ENCODE data around the gene USP51.
"Not testable (repeated sequence)": the region's sequence is repeated elsewhere in the genome, so short reads cannot be mapped to it uniquely, and the experiment has no call there.

GRCh38 chrX:55508410-55509152 is 18.9 kb upstream of the USP51 start:
- not testable (repeated sequence) for TF ChIP-seq ZFP30 (CRISPR knock-in tag; IDR thresholded peaks at IDR 0.05); PATZ1 (CRISPR knock-in tag; IDR thresholded peaks at IDR 0.05; ENCODE audit: borderline replicate concordance); ZC3H10 (CRISPR knock-in tag; IDR thresholded peaks at IDR 0.05); ARNTL (CRISPR knock-in tag; IDR thresholded peaks at IDR 0.05; ENCODE audit: borderline replicate concordance, low read depth); SNAI2 (CRISPR knock-in tag; IDR thresholded peaks at IDR 0.05); POU6F1 (CRISPR knock-in tag; IDR thresholded peaks at IDR 0.05; ENCODE audit: borderline replicate concordance, low read depth)

Data from SK-N-SH treated with all-trans-retinoic acid at 6 μM for 48 hours (cell line).